Fibroblast of lung (primary cell): ENCODE measurements around the gene COQ3.

Source experiments
- CTCF ChIP-seq, 2 donors: IDR thresholded peaks in 1 of 2; conservative IDR thresholded peaks in 1 of 2; 1 replicate in 1 of 2; 2 replicates in 1 of 2; pipeline ENCODE4 v1.5.1; 2011 to 2012; ENCODE audit warnings: low read length in 2 of 2, control low read depth in 1 of 2, inconsistent platforms in 1 of 2, low read depth in 1 of 2, mild to moderate bottlenecking in 1 of 2
- EZH2 ChIP-seq: IDR thresholded peaks from 2 replicates; pipeline ENCODE4 v1.5.1; 2012; ENCODE audit warnings: low read length, control low read depth, mild to moderate bottlenecking; ENCODE audit errors: missing control alignments

GRCh38 chr6:99402448-99402847 lies 8.5 kb upstream of the COQ3 start:
- TF ChIP-seq CTCF (conservative IDR thresholded peaks at IDR 0.05 in 1 of 2, IDR thresholded peaks at IDR 0.05 in 1 of 2; ENCODE audit: low read depth in 1 of 2, low read length in 2 of 2), result no peak
- TF ChIP-seq EZH2, result no peak
